Measurements from ENCODE around the gene FAM81B. TPM values are rescaled to one million over a fixed set of nuclear protein-coding genes. Genes with fewer than 3 reads are reported as not detected.

Gene FAM81B
- total RNA-seq: not detected in 2 replicates

DNA sequence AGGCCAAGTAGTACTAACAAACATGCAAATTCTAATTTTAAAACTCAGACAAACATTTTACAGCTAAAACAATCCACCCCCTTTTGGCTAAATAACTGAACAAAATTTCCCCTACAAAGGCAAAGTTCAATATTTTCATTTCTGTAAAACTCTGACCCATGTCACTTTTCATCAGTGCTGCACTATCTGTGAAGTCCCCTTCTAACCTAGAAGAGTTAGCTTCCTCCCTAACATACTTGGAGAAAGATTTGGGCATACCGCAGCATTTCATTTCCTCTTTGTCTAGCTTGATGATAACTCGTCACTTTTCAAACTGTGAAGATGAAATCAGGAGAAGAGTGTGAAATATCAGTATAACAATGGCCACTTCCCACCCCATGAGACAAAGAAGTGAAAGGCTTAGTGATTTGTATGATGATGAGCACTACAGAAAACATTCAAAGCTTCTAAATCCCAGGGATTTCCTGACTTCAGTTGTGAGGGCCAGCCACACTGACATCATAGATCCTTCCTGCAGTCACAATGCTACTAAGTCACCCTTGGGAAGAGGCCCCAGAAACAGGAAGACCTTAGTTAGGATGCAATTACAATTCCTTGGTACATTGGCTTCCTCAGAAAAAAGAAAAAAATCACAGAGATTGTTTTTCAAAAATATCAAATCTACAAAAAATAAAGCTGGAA, at the start of gene FAM81B:
FAM81B (plus strand) TSS at position 555 of the 681 bp plus-strand sequence; CDS start at position 579, 24 bp downstream.

Other genes with a start within 250 kb of the FAM81B start
- 0.92 and 1.3 TPM in 2 replicates for gene MCTP1, start 106.3 kb upstream of the FAM81B start, total RNA-seq
- 53.6 and 54.5 TPM in 2 replicates for gene SKIC3, start 163.6 kb downstream of the FAM81B start, total RNA-seq
- 6.9 and 7.7 TPM in 2 replicates for gene ARSK, start 163.7 kb downstream of the FAM81B start, total RNA-seq
- gene GPR150, start 228.7 kb downstream of the FAM81B start, total RNA-seq: 0.65 TPM in 1 of 2 replicates, not detected in the other

All from airway epithelial cell (primary cell).